Keratinocyte (primary cell): ENCODE data around the gene HEXIM1.

ENCODE experiments used
- EZH2 ChIP-seq: IDR thresholded peaks from one replicate; pipeline ENCODE4 v1.6.1; 2012; ENCODE audit warnings: inconsistent platforms, mild to moderate bottlenecking, low read length, moderate library complexity
- TF ChIP-seq, protein P1 (sequence below), 3 experiments: IDR thresholded peaks in 1 of 3; conservative IDR thresholded peaks in 1 of 3; optimal IDR thresholded peaks in 1 of 3; 2 replicates in 2 of 3; 3 replicates in 1 of 3; pipeline versions ENCODE3 to v1.5.1; 2011; ENCODE audit warnings: low read length in 3 of 3, mild to moderate bottlenecking in 3 of 3, moderate library complexity in 2 of 3, control low read depth in 1 of 3, inconsistent platforms in 1 of 3; ENCODE audit not compliant: insufficient read depth in 2 of 3; ENCODE audit errors: extremely low read depth in 1 of 3

DNA sequence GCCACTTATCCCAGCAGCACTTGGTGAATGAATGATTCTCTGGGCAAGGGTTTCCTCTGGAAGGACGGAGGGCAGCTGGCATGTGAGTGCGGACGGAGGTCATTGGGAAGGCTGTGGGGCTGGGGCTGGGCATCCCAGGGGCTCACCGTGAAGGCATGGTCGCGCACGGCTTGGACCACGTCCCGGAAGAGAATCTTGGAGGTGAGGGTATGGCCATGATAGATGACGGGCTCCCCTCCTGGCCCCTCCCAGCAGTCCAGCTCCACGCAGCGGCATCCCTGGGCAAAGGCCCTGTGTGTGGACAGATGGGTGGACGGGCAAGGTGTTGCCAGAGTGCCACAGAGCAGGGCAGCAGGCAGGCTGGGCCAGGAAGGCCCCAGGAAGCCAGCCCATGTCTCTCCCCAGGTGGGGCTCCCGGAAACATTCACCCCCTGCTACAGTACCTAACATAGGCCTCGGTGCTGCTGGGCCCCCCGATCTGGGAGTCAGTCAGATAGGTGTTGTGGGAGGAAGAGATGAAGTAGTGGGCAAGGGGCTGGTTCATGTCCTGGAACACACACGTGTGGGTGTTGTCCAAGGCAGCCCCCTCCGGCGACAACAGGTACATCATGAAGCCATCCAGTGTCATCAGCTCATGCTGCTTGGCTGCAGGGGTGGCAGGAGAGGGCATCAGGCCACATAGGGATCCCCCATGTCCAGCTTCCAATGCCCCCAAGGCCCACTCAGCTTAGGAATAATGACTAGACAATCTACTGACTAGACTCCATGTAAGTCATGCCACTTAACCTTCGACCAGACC, 30.2 kb upstream of the HEXIM1 start:
- TF ChIP-seq, protein P1, sequence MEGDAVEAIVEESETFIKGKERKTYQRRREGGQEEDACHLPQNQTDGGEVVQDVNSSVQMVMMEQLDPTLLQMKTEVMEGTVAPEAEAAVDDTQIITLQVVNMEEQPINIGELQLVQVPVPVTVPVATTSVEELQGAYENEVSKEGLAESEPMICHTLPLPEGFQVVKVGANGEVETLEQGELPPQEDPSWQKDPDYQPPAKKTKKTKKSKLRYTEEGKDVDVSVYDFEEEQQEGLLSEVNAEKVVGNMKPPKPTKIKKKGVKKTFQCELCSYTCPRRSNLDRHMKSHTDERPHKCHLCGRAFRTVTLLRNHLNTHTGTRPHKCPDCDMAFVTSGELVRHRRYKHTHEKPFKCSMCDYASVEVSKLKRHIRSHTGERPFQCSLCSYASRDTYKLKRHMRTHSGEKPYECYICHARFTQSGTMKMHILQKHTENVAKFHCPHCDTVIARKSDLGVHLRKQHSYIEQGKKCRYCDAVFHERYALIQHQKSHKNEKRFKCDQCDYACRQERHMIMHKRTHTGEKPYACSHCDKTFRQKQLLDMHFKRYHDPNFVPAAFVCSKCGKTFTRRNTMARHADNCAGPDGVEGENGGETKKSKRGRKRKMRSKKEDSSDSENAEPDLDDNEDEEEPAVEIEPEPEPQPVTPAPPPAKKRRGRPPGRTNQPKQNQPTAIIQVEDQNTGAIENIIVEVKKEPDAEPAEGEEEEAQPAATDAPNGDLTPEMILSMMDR (optimal IDR thresholded peaks at IDR 0.05 in 1 of 3, IDR thresholded peaks at IDR 0.05 in 1 of 3, conservative IDR thresholded peaks at IDR 0.05 in 1 of 3; ENCODE audit: extremely low read depth in 1 of 3, insufficient read depth in 2 of 3, low read length in 3 of 3): no peak
- no peak for TF ChIP-seq EZH2
